Ovary (tissue), 9 donors: Measurements from ENCODE around the gene ABCA6. TPM values are rescaled to one million over a fixed set of nuclear protein-coding genes. Genes with fewer than 3 reads are reported as not detected.

Experiments
- DNase-seq, 5 donors: peaks; one replicate each; pipeline ENCODE4 v3.0.0-alpha.2; 2019 to 2020
- H3K27ac ChIP-seq, 2 donors: fragments of 200-600 bp; one replicate each; pipeline versions ENCODE4 v1.5.1 to v1.8.0; 2019 to 2022
- H3K27me3 ChIP-seq: fragments of 200-600 bp; one replicate; pipeline ENCODE4 v1.8.0; 2022
- H3K36me3 ChIP-seq: fragments of 200-600 bp; sonication (generic); one replicate; pipeline ENCODE4 v1.5.1; 2019
- H3K4me1 ChIP-seq: one replicate; pipeline ENCODE4 v1.8.1; 2013; ENCODE audit warnings: mild to moderate bottlenecking, moderate library complexity; ENCODE audit not compliant: insufficient read depth
- H3K4me3 ChIP-seq: fragments of 200-600 bp; sonication (generic); one replicate; pipeline ENCODE4 v1.5.1; 2017
- H3K9me3 ChIP-seq, 2 donors: fragments of 200-600 bp in 1 of 2; sonication (generic) in 1 of 2; one replicate each; pipeline versions ENCODE4 v1.5.1 to v1.8.1; 2013 to 2019; ENCODE audit warnings: mild to moderate bottlenecking in 1 of 2, moderate library complexity in 1 of 2
- EP300 ChIP-seq: sonication (generic); formaldehyde crosslinking; IDR thresholded peaks from one replicate; pipeline ENCODE4 v1.6.1; 2017; ENCODE audit warnings: antibody characterized with exemption
- POLR2A ChIP-seq: fragments of 450-650 bp; IDR thresholded peaks from one replicate; pipeline ENCODE4 v1.6.1; 2017; ENCODE audit warnings: antibody characterized with exemption, mild to moderate bottlenecking, moderate library complexity
- WGBS, 3 donors: extraction: QIAGEN DNeasy Blood & Tissue Kit in 1 of 3; methylation state at CpG; one replicate each; pipeline versions ENCODE4 v1.1.5 to v1.1.7; 2013 to 2017; 5-methylcytosine and 5-hydroxymethylcytosine counted together
- intact Hi-C, 4 donors: fragments of 100-400 bp; cut with DNase I; formaldehyde crosslinking; loops; one replicate each; pipeline versions ENCODE4 v1.11.0 to v1.15.1; 2022 to 2023
- polyA plus RNA-seq, 2 donors: library from polyadenylated mRNA; stranded (reverse); fragments of 200-250 nt in 1 of 2; fragments of 350-450 nt in 1 of 2; fragmentation: Illumina TruSeq in 1 of 2; extraction: RNeasy Lipid Tissue Mini Kit (QIAGEN cat#74804) in 1 of 2; gene quantifications; one replicate each; pipeline ENCODE4 v1.2.3, GENCODE V29; 2013 to 2014
- total RNA-seq, 7 donors: library from RNA; depleted of rRNA in 2 of 7; stranded (reverse); fragments of >200 nt in 2 of 7; fragmentation: NEBNext Ultra II Directional in 3 of 7; extraction: Animal tissue kit (Norgen Biotek cat#: 25700) in 3 of 7; gene quantifications; one replicate each; pipeline versions ENCODE4 v1.1.0 to v1.2.4, GENCODE V29; 2016 to 2023
- TF ChIP-seq, protein P1 (sequence below), 3 donors: fragments of 450-650 bp in 2 of 3; fragments of 200-600 bp in 1 of 3; IDR thresholded peaks; one replicate each; pipeline versions ENCODE4 v1.5.1 to v1.8.0; 2016 to 2022; ENCODE audit warnings: antibody characterized with exemption in 3 of 3, mild to moderate bottlenecking in 1 of 3
- donor health status: DM: no; HTN: no; CAD: no; lungs with moderate emphysema.
- donor health status: DM: no; HTN: no; CAD: no.
- donor health status: Bipolar disorder and iron deficiency.
- donor health status: DM: yes; HTN: yes; CAD: no.
- donor health status: DM: no; HTN: no; CAD: no.
- donor health status: DM: yes; HTN: yes; CAD: no.

ABCA6 gene
- total and polyA plus RNA-seq, 9 donors = 27.9 to 249 (median 38.1) TPM

DNA sequence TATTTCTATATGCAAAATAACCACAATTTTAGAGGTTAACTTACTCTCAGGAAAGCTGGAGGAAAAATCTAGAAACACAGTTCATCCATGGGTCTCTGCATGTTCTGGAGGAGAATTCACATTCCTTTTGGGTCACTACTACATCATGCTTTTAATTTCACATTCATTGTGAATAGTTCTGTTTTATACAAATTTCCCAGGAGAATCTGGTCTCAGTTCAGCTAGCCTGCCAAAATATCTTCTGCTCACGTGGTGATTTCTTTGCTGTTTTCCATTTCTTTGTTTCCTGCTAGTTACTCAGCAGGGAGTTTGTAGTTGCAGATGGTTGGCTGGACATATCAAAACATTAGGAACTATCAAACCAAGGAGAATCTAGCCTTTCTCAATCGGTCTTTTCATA is 80.9 kb downstream of the ABCA6 start, which contains the start of gene ABCA9:
Gene ABCA9, minus strand, starts transcription at position 106 of the 400 bp plus-strand sequence. CDS start 9,801 bp downstream, outside the sequence.
- intact Hi-C loops = no loop called here
- DNase-seq = peak in 1 of 5 donors; percentile 43
- Histone ChIP-seq H3K4me3 (peak within 1 kb of the TSS; percentile 1), H3K36me3 (no peaks in the 10 kb centered on the region), H3K27me3 (no peaks in the 10 kb centered on the region), H3K27ac (peak within 1 kb of the TSS in 1 of 2 donors; percentile 79), H3K4me1 (peaks cover 9% of the 10 kb centered on the region), H3K9me3 (no peaks in the 10 kb centered on the region)
- TF ChIP-seq POLR2A = no peak
- TF ChIP-seq, protein P1, sequence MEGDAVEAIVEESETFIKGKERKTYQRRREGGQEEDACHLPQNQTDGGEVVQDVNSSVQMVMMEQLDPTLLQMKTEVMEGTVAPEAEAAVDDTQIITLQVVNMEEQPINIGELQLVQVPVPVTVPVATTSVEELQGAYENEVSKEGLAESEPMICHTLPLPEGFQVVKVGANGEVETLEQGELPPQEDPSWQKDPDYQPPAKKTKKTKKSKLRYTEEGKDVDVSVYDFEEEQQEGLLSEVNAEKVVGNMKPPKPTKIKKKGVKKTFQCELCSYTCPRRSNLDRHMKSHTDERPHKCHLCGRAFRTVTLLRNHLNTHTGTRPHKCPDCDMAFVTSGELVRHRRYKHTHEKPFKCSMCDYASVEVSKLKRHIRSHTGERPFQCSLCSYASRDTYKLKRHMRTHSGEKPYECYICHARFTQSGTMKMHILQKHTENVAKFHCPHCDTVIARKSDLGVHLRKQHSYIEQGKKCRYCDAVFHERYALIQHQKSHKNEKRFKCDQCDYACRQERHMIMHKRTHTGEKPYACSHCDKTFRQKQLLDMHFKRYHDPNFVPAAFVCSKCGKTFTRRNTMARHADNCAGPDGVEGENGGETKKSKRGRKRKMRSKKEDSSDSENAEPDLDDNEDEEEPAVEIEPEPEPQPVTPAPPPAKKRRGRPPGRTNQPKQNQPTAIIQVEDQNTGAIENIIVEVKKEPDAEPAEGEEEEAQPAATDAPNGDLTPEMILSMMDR (IDR thresholded peaks at IDR 0.05) = no peak
- TF ChIP-seq EP300 = no peak
- 1 to 4% (median 3%) methylated on average over 2 of the region's 2 CpGs for WGBS, 3 donors

DNA sequence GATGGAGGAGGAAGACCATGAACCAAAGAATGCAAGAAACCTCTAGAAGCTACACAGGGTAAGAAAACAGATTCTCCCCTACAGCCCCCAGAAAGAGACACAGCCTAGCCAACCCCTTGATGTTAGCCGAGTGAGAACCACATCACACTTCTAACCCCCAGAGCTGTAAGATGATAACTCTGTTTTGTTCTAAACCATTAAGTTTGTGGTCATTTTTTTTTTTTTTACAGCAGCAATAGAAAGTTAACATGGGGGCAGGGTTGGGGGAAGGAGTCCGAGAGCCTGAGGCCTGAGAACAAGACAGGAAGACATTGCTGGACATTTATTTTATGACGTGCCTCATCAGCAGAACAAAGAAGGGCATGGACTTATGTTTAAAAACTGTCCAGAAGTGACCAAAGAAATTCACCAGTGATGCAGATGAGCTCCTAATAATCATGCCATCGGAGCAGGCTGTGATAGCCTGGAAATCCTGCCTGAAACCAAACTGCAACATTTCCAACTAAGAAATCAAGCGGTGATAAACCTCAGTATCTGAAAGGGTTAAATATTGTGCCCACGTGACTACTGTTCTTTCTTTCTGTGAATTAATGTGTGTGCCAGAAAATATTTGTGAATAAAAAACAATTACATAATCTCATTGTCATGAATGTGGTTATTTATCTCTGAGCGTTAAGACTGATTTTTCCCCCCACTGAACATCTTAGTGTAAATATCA is 82.1 kb downstream of the ABCA6 start:
- Histone ChIP-seq H3K27me3 (no peaks in the 10 kb centered on the region), H3K27ac (peak overlapping the region in 1 of 2 donors; percentile 79), H3K9me3 (no peaks in the 10 kb centered on the region), H3K4me3 (peak overlapping the region; percentile 1), H3K36me3 (no peaks in the 10 kb centered on the region), H3K4me1 (peaks cover 9% of the 10 kb centered on the region)
- DNase-seq = no peak
- TF ChIP-seq, protein P1 (IDR thresholded peaks at IDR 0.05) = no peak
- TF ChIP-seq POLR2A = no peak
- TF ChIP-seq EP300 = no peak
- intact Hi-C loops = no loop called here
- WGBS, 3 donors = 12 to 20% (median 16%) methylated on average over 7 of the region's 7 CpGs

DNA sequence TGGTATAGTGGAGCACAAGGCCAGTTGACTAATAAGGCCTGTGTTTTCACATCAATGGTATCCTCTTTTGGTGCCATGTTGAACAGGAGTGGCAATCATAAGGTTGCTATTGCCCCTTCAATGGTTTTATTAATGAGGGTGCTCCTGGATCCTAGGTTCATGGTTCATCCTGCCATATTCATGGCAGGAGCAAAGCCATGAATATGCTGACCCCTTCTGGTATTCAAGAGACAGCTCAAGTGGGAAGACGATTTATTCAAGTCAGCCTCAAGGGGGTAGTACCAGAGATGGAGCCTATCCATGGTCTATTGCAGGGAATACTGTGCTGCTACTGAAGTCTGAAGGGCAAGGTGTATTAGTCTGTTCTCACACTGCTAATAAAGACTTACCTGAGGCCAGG is 83.5 kb downstream of the ABCA6 start:
- Histone ChIP-seq H3K9me3 (no peaks in the 10 kb centered on the region), H3K27me3 (no peaks in the 10 kb centered on the region), H3K4me1 (peaks cover 9% of the 10 kb centered on the region), H3K36me3 (no peaks in the 10 kb centered on the region), H3K27ac (no peak overlapping the region), H3K4me3 (no peak overlapping the region)
- 95 to 100% (median 100%) methylated on average over 1 of the region's 1 CpG for WGBS, 3 donors
- no peak for TF ChIP-seq POLR2A
- TF ChIP-seq EP300 = no peak
- TF ChIP-seq, protein P1 (IDR thresholded peaks at IDR 0.05) = no peak
- DNase-seq = no peak
- intact Hi-C loops = no loop called here

- H3K9me3 ChIP-seq = no peaks in the 10 kb centered on the region
- intact Hi-C loops = no loop called here
- WGBS, 3 donors = 92 to 100% (median 95%) methylated on average over 1 of the region's 1 CpG
- H3K36me3 ChIP-seq = no peaks in the 10 kb centered on the region
- peaks cover 5% of the 10 kb centered on the region for H3K4me1 ChIP-seq
- TF ChIP-seq EP300 = no peak
- TF ChIP-seq POLR2A = no peak
- TF ChIP-seq, protein P1 (IDR thresholded peaks at IDR 0.05) = no peak
- H3K4me3 ChIP-seq = no peak overlapping the region
- no peak for DNase-seq
- H3K27ac ChIP-seq = no peak overlapping the region
- H3K27me3 ChIP-seq = no peaks in the 10 kb centered on the region
Observed at GRCh38 chr17:69057280-69057679, 84.4 kb downstream of the ABCA6 start.
